T-helper 17 cell (primary cell): ENCODE measurements around the gene FAM81A. TPM values are rescaled to one million over a fixed set of nuclear protein-coding genes. Genes with fewer than 3 reads are reported as not detected.
"Not testable (repeated sequence)": the region's sequence is repeated elsewhere in the genome, so short reads cannot be mapped to it uniquely, and the experiment has no call there.

Source experiments
- ATAC-seq: fragments of 150-1000 bp; cut with Tn5 transposase; 2 replicates; pipeline ENCODE4 v1.10.0; 2021; ENCODE audit warnings: mild to moderate bottlenecking, moderate library complexity
- DNase-seq, 3 donors: peaks; one replicate each; pipeline versions ENCODE4 v3.0.0 to v3.0.0-alpha.2; 2020 to 2021
- H3K9me3 ChIP-seq: one replicate; pipeline ENCODE4 v1.7.0; 2013; ENCODE audit warnings: low read length, mild to moderate bottlenecking; ENCODE audit not compliant: control insufficient read depth, poor library complexity, severe bottlenecking
- H3K27ac Mint-ChIP-seq: one replicate; pipeline ENCODE4 v1.8.0; 2022; ENCODE audit warnings: mild to moderate bottlenecking, moderate library complexity, mixed read lengths
- H3K27me3 Mint-ChIP-seq: one replicate; pipeline ENCODE4 v1.8.0; 2022; ENCODE audit warnings: mixed read lengths
- H3K36me3 Mint-ChIP-seq: one replicate; pipeline ENCODE4 v1.8.0; 2022; ENCODE audit warnings: low read depth, mixed read lengths
- H3K4me1 Mint-ChIP-seq: one replicate; pipeline ENCODE4 v1.8.0; 2022; ENCODE audit warnings: mild to moderate bottlenecking, mixed read lengths
- H3K4me3 Mint-ChIP-seq: one replicate; pipeline ENCODE4 v1.8.0; 2022; ENCODE audit warnings: mild to moderate bottlenecking, moderate library complexity, mixed read lengths
- total RNA-seq, 4 donors: library from RNA in 2 of 4; stranded (reverse) in 2 of 4; gene quantifications; one replicate each; pipeline ENCODE4 v1.2.3 and lab custom pipeline; 2022 to 2026

FAM81A gene
- total RNA-seq, 2 donors from 2014 or later = not detected

DNA sequence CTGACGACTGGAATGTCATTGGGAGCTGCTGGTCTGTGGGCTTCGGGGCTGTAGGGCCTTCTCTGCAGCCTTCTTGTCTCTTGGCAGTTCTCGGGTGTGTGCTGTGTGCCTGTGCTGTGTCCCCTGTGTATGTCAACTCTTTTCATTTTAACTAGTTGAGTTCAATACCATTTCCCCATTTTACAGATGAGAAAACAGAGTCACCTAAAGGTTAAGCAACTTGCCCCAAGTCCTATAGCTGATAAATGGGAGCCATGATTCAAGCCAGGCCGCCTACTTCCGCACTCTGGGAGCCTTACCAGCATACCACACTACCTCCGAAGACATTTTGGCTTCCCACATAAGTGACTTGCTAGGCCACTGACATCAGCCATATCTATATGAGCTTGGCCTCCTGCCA is 85.7 kb downstream of the FAM81A start:
- ATAC-seq (no peak), DNase-seq (no peak)
- no peaks in the 10 kb centered on the region for H3K9me3 ChIP-seq
- no peak overlapping the region for H3K27ac Mint-ChIP-seq
- peak overlapping the region; percentile 61 for H3K4me3 Mint-ChIP-seq
- no peaks in the 10 kb centered on the region for H3K36me3 Mint-ChIP-seq
- H3K4me1 Mint-ChIP-seq = peaks cover 22% of the 10 kb centered on the region
- H3K27me3 Mint-ChIP-seq = peaks cover 6% of the 10 kb centered on the region

DNA sequence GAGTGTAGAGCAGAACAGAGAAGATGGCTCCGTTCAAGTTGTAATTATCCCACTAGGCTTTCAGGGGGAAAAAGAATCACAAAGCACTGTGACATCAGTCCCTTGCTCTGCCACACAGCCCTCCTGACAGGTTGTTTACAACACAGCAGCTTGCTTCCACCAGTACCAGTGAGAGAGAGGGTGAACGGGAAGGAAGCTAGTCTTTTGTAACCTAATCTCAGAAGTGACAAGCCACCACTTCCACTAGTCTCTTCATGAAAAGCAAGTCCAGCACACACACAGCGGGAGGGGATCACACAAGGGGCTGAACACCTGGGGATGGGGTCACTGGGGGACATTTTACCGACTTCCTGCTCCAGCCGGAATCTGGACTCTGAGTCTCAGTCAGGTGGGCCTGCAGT is 86.3 kb downstream of the FAM81A start:
- peak overlapping the region; percentile 61 for H3K4me3 Mint-ChIP-seq
- DNase-seq (no peak), ATAC-seq (no peak)
- no peaks in the 10 kb centered on the region for H3K9me3 ChIP-seq
- H3K27me3 Mint-ChIP-seq = peaks cover 6% of the 10 kb centered on the region
- H3K27ac Mint-ChIP-seq = no peak overlapping the region
- H3K4me1 Mint-ChIP-seq = peaks cover 22% of the 10 kb centered on the region
- no peaks in the 10 kb centered on the region for H3K36me3 Mint-ChIP-seq

DNA sequence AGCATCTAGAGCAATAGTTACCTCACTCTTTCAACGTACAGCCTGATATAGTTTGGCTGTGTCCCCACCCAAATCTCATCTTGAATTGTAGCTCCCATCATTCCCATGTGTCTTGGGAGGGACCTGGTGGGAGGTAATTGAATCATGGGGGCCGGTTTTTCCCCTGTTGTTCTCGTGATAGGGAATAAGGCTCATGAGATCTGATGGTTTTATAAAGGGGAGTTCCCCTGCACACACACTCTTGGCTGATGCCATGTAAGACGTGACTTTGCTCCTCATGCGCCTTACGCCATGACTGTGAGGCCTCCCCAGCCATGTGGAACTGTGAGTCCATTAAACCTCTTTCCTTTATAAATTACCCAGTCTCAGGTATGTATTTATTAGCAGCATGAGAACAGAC is 88.5 kb downstream of the FAM81A start:
- H3K4me3 Mint-ChIP-seq, ATAC-seq, H3K27ac Mint-ChIP-seq, H3K9me3 ChIP-seq, DNase-seq, H3K36me3 Mint-ChIP-seq: not testable (repeated sequence)
- peaks cover 13% of the 10 kb centered on the region for H3K27me3 Mint-ChIP-seq
- H3K4me1 Mint-ChIP-seq = peaks cover 18% of the 10 kb centered on the region

DNA sequence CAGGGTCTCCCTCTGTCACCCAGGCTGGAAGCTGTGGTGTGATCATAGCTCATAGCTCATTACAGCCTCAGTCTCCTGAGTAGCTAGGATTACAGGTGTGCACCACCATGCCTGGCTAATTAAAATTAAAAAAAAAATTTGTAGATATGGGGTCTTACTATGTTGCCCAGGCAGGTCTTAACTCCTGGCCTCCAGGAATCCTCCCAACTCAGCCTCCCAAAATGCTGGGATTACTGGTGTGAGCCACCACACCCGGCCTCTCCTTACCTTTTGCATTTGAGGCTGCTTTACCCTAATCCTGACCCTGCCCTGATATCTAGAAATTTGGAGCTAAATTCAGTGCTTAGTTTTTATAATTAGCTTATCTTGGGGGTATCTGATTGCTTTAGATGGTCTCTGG is 90.4 kb downstream of the FAM81A start:
- no peak for ATAC-seq
- peaks cover 19% of the 10 kb centered on the region for H3K27me3 Mint-ChIP-seq
- DNase-seq = no peak
- H3K27ac Mint-ChIP-seq = no peak overlapping the region
- no peaks in the 10 kb centered on the region for H3K36me3 Mint-ChIP-seq
- no peak overlapping the region for H3K4me3 Mint-ChIP-seq
- peaks cover 17% of the 10 kb centered on the region for H3K4me1 Mint-ChIP-seq
- H3K9me3 ChIP-seq = no peaks in the 10 kb centered on the region

DNA sequence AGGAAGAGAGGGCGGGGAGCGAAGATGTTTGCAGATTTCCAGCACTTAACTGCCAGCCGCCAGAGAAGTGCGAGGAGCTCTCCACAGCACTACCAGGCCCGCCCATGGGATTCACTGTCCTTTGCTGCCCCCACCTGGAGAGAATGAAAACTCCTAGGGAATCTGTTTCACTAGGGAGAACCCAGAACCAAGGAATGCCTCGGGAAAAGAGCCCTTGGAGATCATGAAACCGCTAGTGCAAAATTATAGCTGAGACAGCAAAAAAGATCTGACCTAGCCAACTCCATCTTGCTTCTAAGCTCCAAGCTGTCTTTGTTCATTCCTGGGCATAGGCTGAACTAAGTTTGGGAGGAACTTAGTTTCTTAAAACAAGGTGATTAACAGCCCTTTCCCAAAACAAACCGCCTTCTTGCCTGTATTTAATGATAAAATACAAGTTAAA is 91.0 kb downstream of the FAM81A start:
- DNase-seq (peak; percentile 38 to 65 (median 43)), ATAC-seq (peak; percentile 83)
- peaks cover 12% of the 10 kb centered on the region for H3K4me1 Mint-ChIP-seq
- H3K27me3 Mint-ChIP-seq = peaks cover 19% of the 10 kb centered on the region
- no peaks in the 10 kb centered on the region for H3K9me3 ChIP-seq
- no peaks in the 10 kb centered on the region for H3K36me3 Mint-ChIP-seq
- H3K27ac Mint-ChIP-seq = no peak overlapping the region
- H3K4me3 Mint-ChIP-seq = no peak overlapping the region

DNA sequence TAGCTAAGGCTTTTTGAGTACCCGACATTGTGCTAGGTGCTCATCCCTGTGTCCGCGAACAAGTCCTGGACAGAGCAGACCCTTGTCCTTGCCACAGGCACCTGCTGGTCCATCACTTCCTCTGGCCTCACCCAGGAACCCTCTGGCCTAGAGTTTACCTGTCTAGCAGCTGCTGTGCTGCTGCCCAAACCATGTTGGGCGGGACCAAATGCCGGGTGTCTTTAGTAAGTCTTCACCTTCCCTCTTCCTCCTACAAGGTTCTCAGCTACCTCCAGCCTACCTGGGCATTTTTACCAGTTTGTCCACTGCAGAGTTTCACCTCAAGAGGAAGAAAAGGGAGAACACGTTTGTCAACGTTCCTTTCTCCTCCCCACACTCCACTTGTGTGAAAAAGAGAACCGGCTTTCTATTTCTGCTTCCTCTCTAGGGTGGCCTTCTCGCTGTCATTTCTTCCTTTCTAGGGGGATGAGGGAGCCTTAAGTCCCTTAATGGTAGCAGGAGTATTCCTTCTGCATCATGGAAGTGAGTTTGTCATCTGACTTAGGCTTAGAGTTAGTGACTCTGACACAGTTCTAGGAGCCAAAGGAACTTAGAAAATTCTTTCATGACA is 93.2 kb downstream of the FAM81A start:
- H3K4me3 Mint-ChIP-seq = no peak overlapping the region
- H3K27ac Mint-ChIP-seq = no peak overlapping the region
- no peak for ATAC-seq
- H3K27me3 Mint-ChIP-seq = peaks cover 21% of the 10 kb centered on the region
- H3K4me1 Mint-ChIP-seq = peaks cover 9% of the 10 kb centered on the region
- H3K9me3 ChIP-seq = no peaks in the 10 kb centered on the region
- DNase-seq = no peak
- H3K36me3 Mint-ChIP-seq = peaks cover 2% of the 10 kb centered on the region

DNA sequence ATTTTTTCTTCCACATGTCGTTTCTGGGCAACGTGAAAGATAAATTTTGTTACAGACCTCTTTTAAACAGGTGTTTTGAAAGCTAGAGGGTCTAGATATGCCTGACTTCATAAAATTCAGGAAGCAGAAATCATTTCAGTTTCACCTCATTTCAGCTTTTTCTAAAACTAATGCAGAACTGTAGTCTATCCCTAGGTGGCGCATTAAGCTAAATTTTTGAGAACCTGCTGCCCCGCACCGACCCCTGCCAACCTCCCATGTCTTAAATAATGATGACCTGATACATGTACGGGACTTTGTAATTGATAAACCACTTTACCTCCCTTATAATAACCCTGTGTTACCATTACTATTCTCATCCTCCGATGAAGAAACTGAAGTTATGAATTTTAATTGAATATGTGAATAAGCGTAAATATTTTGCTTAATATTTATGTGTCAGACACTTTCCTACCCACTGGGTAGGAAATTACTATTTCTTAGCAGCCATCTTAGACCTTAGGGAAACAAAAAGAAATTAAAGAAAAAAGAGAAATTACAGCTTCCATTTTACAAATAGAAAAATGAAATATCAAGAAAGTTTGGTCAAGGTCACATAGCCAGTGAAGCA is 94.9 kb downstream of the FAM81A start:
- Mint-ChIP-seq H3K4me1 (peaks cover 9% of the 10 kb centered on the region), H3K4me3 (no peak overlapping the region), H3K27ac (no peak overlapping the region), H3K27me3 (peaks cover 25% of the 10 kb centered on the region), H3K36me3 (peaks cover 2% of the 10 kb centered on the region)
- no peaks in the 10 kb centered on the region for H3K9me3 ChIP-seq
- DNase-seq = no peak
- ATAC-seq = peak; percentile 39

DNA sequence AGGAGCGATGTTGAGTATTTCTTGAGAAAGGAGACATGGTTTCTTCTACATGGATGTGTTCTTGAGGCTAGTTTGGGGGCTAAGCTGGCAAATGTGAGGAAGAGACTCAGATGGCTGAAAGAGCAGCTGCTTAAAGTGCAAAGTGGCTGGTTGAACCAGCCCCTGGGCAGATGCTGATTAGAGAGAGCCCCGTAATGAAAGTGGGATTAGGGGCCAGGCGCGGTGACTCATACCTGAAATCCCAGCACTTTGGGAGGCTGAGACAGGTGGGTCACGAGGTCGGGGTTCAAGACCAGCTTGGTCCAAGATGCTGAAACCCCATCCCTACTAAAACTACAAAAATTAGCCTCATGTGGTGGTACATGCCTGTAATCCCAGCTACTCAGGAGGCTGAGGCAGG is 98.6 kb downstream of the FAM81A start:
- no peak for ATAC-seq
- H3K9me3 ChIP-seq = no peaks in the 10 kb centered on the region
- Mint-ChIP-seq H3K4me3 (no peak overlapping the region), H3K27ac (peak overlapping the region; percentile 11), H3K36me3 (peaks cover 2% of the 10 kb centered on the region), H3K27me3 (peaks cover 17% of the 10 kb centered on the region), H3K4me1 (peaks cover 6% of the 10 kb centered on the region)
- no peak for DNase-seq

DNA sequence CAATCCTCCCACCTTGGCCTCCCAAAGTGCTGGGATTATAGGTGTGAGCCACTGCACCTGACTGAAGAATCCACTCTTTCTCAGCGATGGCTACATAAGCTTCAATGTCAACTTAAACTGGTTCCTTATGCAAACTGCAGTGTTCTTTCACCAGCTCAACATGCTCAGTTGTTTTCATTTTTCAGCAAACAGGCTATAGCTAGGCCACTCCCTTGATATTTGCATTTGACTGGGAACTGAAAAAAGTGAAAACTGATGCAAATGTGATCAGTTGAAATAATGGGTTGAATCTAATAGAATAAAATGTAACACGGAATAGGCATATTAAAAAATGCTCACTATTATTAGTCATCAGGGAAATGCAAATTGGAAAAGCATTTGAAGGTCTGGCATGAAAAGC is 99.4 kb downstream of the FAM81A start:
- H3K27ac Mint-ChIP-seq = no peak overlapping the region
- peaks cover 12% of the 10 kb centered on the region for H3K27me3 Mint-ChIP-seq
- H3K9me3 ChIP-seq = no peaks in the 10 kb centered on the region
- H3K4me3 Mint-ChIP-seq = no peak overlapping the region
- peaks cover 2% of the 10 kb centered on the region for H3K36me3 Mint-ChIP-seq
- H3K4me1 Mint-ChIP-seq = peaks cover 6% of the 10 kb centered on the region
- no peak for DNase-seq
- ATAC-seq = no peak

DNA sequence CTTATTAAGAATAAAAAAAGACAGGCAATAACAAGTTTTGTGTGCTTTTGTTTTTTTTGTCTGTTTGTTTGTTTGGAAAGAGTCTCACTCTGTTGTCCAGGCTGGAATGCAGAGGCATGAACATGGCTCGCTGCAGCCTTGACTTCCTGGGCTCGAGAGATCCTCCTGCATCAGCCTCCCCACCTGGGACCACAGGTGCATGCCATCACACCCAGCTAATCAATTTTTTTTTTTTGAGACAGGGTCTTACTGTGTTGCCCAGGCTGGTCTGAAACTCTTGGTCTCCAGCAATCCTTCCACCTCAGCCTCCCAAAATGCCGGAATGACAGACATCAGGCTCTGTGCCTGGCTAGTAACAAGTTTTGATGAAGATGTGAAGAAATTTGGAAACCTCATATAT is 100.5 kb downstream of the FAM81A start:
- H3K36me3 Mint-ChIP-seq = peaks cover 2% of the 10 kb centered on the region

DNA sequence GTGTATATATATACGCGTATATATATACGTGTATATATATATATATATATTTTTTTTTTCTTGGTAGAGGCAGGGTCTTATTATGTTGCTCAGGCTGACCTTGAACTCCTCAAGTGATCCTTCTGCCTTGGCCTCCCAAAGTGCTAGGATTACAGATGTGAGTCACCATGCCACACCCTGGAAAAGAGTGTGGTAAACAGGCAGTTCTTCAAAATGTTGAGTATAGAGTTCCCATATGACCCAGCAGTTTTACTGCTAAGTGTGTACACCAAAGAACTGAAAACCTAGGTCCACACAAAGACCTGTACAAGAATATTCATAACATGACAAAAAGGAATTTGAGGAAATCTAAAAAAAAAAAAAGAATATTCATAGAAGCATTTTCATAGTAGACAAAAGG is 101.8 kb downstream of the FAM81A start:
- H3K27ac Mint-ChIP-seq = no peak overlapping the region
- peaks cover 25% of the 10 kb centered on the region for H3K27me3 Mint-ChIP-seq
- ATAC-seq (no peak), DNase-seq (no peak)
- H3K4me3 Mint-ChIP-seq = no peak overlapping the region
- peaks cover 2% of the 10 kb centered on the region for H3K36me3 Mint-ChIP-seq
- H3K4me1 Mint-ChIP-seq = peaks cover 9% of the 10 kb centered on the region
- H3K9me3 ChIP-seq = no peaks in the 10 kb centered on the region

More for the DNA sequence above, 100.5 kb downstream of the FAM81A start:
- no peak overlapping the region for H3K27ac Mint-ChIP-seq
- DNase-seq (no peak), ATAC-seq (no peak)
- H3K27me3 Mint-ChIP-seq = peaks cover 20% of the 10 kb centered on the region
- H3K4me1 Mint-ChIP-seq = peaks cover 5% of the 10 kb centered on the region
- no peak overlapping the region for H3K4me3 Mint-ChIP-seq
- no peaks in the 10 kb centered on the region for H3K9me3 ChIP-seq

DNA sequence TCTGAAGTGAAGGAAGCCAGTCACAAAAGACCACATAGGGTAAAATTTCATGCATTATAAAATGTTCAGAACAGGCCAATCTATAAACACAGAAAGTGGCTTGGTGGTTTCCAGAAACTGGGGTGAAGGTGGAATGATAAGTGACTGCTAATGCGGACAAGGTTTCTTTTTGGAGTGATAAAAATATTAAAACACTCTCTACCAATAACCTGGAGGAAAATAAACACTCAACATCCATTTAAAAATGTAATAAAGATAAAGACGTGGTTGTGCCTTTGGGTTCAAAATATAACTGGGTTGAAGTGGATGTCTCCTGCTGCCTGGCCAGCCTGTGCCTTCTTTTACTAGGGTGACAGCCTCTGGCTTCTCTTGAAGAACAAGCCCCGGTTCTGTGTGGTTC is 102.7 kb downstream of the FAM81A start:
- Mint-ChIP-seq H3K4me3 (no peak overlapping the region), H3K4me1 (peaks cover 6% of the 10 kb centered on the region), H3K36me3 (no peaks in the 10 kb centered on the region), H3K27me3 (peaks cover 20% of the 10 kb centered on the region), H3K27ac (no peak overlapping the region)
- no peak for ATAC-seq
- H3K9me3 ChIP-seq = no peaks in the 10 kb centered on the region
- no peak for DNase-seq

DNA sequence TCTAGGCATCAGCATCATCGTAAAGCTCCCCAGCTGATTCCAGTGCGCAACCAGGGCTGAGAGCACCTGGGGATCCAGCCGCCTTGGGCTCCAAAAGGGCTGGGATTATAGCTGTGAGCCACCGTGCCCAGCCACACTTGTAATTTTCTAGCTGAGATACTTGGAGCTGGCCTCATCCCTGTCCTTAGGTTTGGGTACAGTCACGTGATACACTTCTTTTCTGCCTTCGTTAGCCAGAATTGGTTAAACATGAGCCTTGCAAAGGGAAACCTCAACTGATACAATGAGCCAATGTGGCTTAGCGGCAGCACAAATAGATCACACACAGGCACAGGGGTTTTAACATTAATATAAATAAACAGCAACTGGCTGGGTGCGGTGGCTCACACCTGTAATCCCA is 103.8 kb downstream of the FAM81A start:
- ATAC-seq (no peak), DNase-seq (no peak)
- Mint-ChIP-seq H3K27me3 (peaks cover 24% of the 10 kb centered on the region), H3K4me3 (no peak overlapping the region), H3K36me3 (no peaks in the 10 kb centered on the region), H3K27ac (no peak overlapping the region), H3K4me1 (peaks cover 6% of the 10 kb centered on the region)
- H3K9me3 ChIP-seq = no peaks in the 10 kb centered on the region
